Fibroblast of pulmonary artery (primary cell): ENCODE data around the gene NCOA6.

ENCODE experiments used
- DNase-seq: peaks from one replicate; pipeline ENCODE4 v3.0.0-alpha.2; 2010; ENCODE audit warnings: low read depth
- H3K4me3 ChIP-seq: replicated peaks from 2 replicates; pipeline ENCODE4 v1.5.1; 2011; ENCODE audit warnings: low read depth, mild to moderate bottlenecking, control low read depth, low read length, moderate library complexity
- TF ChIP-seq, protein P1 (sequence below): IDR thresholded peaks from 2 replicates; pipeline ENCODE4 v1.5.1; 2011; ENCODE audit warnings: mild to moderate bottlenecking, control low read depth, low read length, inconsistent platforms; ENCODE audit errors: missing control alignments

NCOA6 gene

DNA sequence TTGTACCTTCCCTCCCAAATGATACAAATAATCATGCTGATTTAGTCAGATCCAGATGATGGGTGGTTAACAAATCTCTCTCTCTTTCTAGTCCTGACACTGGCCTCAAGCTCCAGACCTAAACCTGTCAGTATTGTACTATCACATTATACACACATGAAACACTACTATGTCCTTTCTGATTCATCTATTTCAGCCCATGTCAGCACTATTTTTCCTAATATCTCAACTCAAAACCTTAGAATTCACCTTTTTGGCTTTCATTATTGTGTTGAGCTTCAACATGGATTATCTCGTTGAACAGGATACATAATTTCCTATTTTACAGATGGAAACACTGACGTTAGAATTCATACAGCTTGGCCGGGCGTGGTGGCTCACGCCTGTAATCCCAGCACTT lies 152.0 kb downstream of the NCOA6 start:
- H3K4me3 ChIP-seq = no peak overlapping the region
- DNase-seq = no peak
- TF ChIP-seq, protein P1, sequence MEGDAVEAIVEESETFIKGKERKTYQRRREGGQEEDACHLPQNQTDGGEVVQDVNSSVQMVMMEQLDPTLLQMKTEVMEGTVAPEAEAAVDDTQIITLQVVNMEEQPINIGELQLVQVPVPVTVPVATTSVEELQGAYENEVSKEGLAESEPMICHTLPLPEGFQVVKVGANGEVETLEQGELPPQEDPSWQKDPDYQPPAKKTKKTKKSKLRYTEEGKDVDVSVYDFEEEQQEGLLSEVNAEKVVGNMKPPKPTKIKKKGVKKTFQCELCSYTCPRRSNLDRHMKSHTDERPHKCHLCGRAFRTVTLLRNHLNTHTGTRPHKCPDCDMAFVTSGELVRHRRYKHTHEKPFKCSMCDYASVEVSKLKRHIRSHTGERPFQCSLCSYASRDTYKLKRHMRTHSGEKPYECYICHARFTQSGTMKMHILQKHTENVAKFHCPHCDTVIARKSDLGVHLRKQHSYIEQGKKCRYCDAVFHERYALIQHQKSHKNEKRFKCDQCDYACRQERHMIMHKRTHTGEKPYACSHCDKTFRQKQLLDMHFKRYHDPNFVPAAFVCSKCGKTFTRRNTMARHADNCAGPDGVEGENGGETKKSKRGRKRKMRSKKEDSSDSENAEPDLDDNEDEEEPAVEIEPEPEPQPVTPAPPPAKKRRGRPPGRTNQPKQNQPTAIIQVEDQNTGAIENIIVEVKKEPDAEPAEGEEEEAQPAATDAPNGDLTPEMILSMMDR = no peak

DNA sequence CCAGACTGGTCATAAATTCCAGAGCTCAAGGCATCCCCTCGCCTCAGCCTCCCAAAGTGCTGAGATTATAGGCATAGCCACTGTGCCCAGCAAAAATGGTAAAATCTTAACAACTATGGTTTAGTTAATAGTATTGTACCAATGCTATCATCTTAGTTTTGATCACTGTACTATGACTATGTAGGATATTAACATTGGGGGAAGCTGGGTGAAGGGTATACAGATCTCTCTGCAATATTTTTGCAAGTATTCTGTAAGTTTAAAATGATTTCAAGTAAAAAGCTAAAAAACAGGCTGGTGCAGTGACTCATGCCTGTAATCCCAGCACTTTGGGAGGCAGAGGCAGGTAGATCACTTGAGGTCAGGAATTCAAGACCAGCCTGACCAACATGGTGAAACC lies 156.4 kb downstream of the NCOA6 start:
- TF ChIP-seq, protein P1 = no peak
- no peak overlapping the region for H3K4me3 ChIP-seq
- DNase-seq = no peak
